ENCODE results near the gene ATXN1. TPM values are rescaled to one million over a fixed set of nuclear protein-coding genes. Genes with fewer than 3 reads are reported as not detected.

The ATXN1 gene
- total and polyA plus RNA-seq, 2 of the 8 experiments (the other 6 are each of a cell fraction or from before 2014, with no cell fraction given): 1.6 to 4.0 TPM

- no peak overlapping the region for H4K91ac ChIP-seq (replicated peaks; ENCODE audit: insufficient read length, low read length)
- DNase-seq (ENCODE audit: low read depth in 1 of 2, low spot score in 2 of 2) (no peak), FAIRE-seq (no peak)
- H3K79me2 ChIP-seq (ENCODE audit: control insufficient read depth in 1 of 2, insufficient read depth in 2 of 2, low read length in 2 of 2): no peaks in the 10 kb centered on the region
- no peak overlapping the region for H3K18ac ChIP-seq (ENCODE audit: extremely low read depth, low read length)
- H2BK12ac ChIP-seq (ENCODE audit: low read depth, low read length): no peak overlapping the region
- H3K36me3 ChIP-seq (ENCODE audit: control insufficient read depth in 2 of 4, insufficient read depth in 4 of 4, low read length in 3 of 4): no peaks in the 10 kb centered on the region
- H3K27ac ChIP-seq (ENCODE audit: low read depth, low read length): no peak overlapping the region
- CTCF ChIA-PET (ENCODE audit: partially characterized antibody): no interaction called here
- no peaks in the 10 kb centered on the region for H3K23me2 ChIP-seq (ENCODE audit: low read depth, low read length)
- no peak overlapping the region for H2BK5ac ChIP-seq (ENCODE audit: low read depth, low read length)
- no peak overlapping the region for H3K4me2 ChIP-seq (ENCODE audit: insufficient read depth in 1 of 2, low read depth in 2 of 2, low read length in 2 of 2)
- no peak overlapping the region for H3K14ac ChIP-seq (ENCODE audit: insufficient read length)
- POLR2A ChIA-PET (ENCODE audit: partially characterized antibody): no interaction called here
- H3K56ac ChIP-seq (replicated peaks; ENCODE audit: insufficient read length, low read depth, low read length): no peak overlapping the region
- H2AK5ac ChIP-seq (ENCODE audit: low read depth, low read length): no peak overlapping the region
- H3K27me3 ChIP-seq (replicated peaks in 1 of 4; ENCODE audit: control insufficient read depth in 3 of 4, extremely low read depth in 1 of 4, insufficient read depth in 3 of 4, low read length in 3 of 4): no peaks in the 10 kb centered on the region
- peaks cover 0 to 4% (median 0%) of the 10 kb centered on the region in 4 experiments; a peak in 1 of 7 replicates for H3K4me1 ChIP-seq (replicated peaks in 1 of 4; ENCODE audit: control insufficient read depth in 3 of 4, insufficient read depth in 4 of 4, low read length in 3 of 4)
- no peak overlapping the region for H3K4me3 ChIP-seq (ENCODE audit: extremely low read depth in 1 of 4, insufficient read depth in 2 of 4, low read depth in 3 of 4, low read length in 4 of 4)
- no peaks in the 10 kb centered on the region for H3K9me3 ChIP-seq (ENCODE audit: insufficient read depth in 2 of 2, low read depth in 1 of 2, low read length in 1 of 2)
- H4K5ac ChIP-seq (ENCODE audit: insufficient read length, low read depth, low read length): no peak overlapping the region
- H3K4ac ChIP-seq (replicated peaks; ENCODE audit: insufficient read length, low read depth, low read length): no peak overlapping the region
- no peak overlapping the region for H2BK15ac ChIP-seq (ENCODE audit: low read length)
- H3K79me1 ChIP-seq (ENCODE audit: low read depth, low read length): no peaks in the 10 kb centered on the region
- H3K23ac ChIP-seq (ENCODE audit: insufficient read length): no peak overlapping the region
- no peak overlapping the region for H2BK120ac ChIP-seq (replicated peaks; ENCODE audit: low read depth, low read length)
- no peak overlapping the region for H4K8ac ChIP-seq (ENCODE audit: extremely low read depth, insufficient read depth, low read length)
- no peaks in the 10 kb centered on the region for H4K20me1 ChIP-seq (replicated peaks in 1 of 2; ENCODE audit: control insufficient read depth in 1 of 2, insufficient read depth in 2 of 2, low read length in 2 of 2)
- no peak overlapping the region for H2BK20ac ChIP-seq (ENCODE audit: low read length)
- no peak overlapping the region for H3K9ac ChIP-seq (replicated peaks in 1 of 4; ENCODE audit: extremely low read depth in 1 of 4, low read depth in 3 of 4, low read length in 3 of 4)
- WGBS, 2 experiments (ENCODE audit: extremely low coverage in 1 of 2, insufficient coverage in 1 of 2, insufficient read length in 1 of 2, insufficient replicate concordance in 2 of 2, low coverage in 1 of 2, low lambda C conversion rate in 2 of 2, missing lambda C conversion rate in 1 of 2): 91% methylated on average over 3 of the region's 3 CpGs; no CpG with 5 or more reads in 1 of the 2 experiments
- H2AFZ ChIP-seq (ENCODE audit: low read length): no peak overlapping the region
- no peak for TF ChIP-seq MAFK (IDR thresholded peaks at IDR 0.05; ENCODE audit: low read depth, low read length)
Observed at GRCh38 chr6:16360365-16360764, 400.9 kb downstream of the ATXN1 start.
